ENCODE measurements around the gene NTNG2. TPM values are rescaled to one million over a fixed set of nuclear protein-coding genes. Genes with fewer than 3 reads are reported as not detected.
A peak's percentile ranks its signal among the peaks of the same experiment; 100 is the strongest.

Gene NTNG2, protein sequence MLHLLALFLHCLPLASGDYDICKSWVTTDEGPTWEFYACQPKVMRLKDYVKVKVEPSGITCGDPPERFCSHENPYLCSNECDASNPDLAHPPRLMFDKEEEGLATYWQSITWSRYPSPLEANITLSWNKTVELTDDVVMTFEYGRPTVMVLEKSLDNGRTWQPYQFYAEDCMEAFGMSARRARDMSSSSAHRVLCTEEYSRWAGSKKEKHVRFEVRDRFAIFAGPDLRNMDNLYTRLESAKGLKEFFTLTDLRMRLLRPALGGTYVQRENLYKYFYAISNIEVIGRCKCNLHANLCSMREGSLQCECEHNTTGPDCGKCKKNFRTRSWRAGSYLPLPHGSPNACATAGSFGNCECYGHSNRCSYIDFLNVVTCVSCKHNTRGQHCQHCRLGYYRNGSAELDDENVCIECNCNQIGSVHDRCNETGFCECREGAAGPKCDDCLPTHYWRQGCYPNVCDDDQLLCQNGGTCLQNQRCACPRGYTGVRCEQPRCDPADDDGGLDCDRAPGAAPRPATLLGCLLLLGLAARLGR
- total RNA-seq: 1 to 10 TPM; 3.8 to 4.8 TPM

DNA sequence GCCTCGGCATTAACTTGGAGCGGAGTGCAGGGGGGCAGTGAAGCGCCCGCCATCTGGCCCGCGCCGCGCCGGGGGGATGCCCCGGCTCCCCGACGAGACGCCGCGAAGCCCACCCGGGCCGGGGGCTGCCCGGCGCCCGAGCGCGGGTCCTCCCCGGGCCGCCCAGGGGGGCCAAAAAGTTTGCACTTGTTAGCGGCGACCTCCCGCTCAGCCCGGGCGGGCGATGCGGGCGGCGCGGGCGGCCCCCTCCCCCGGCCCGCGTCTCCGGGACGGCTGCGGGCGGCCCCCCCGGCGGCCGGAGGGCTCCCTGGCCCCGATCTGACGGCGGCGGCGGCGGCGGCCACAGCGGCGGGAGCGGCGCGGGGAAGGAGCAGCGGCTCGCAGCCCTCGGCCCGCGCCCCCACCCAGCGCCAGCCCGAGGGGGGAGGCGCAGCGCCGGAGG, at the start of gene NTNG2:
Gene NTNG2, plus strand, starts transcription at position 316 of the 442 bp plus-strand sequence. CDS start 4,774 bp downstream, outside the sequence.
- peaks cover 15% of the 10 kb centered on the region for H3K4me1 Mint-ChIP-seq (ENCODE audit: low read depth)
- no peaks in the 10 kb centered on the region for H3K9me3 Mint-ChIP-seq (ENCODE audit: insufficient read depth)
- H3K27ac Mint-ChIP-seq: peak within 1 kb of the TSS; percentile 86
- peak within 1 kb of the TSS; percentile 88 for H3K4me3 Mint-ChIP-seq
- POLR2A ChIA-PET: interaction anchor here (0.6 to 0.7 kb wide), 2 partner anchors 83 to 430 kb away, joined by 3 read pairs; no protein-coding TSS in a partner anchor
- no peak for DNase-seq
- CTCF ChIA-PET: interaction anchor here (0.6 kb wide), 1 partner anchor 9 kb away, joined by 7 read pairs; no protein-coding TSS in a partner anchor
- H3K27me3 Mint-ChIP-seq (ENCODE audit: low read depth): peaks cover 64% of the 10 kb centered on the region
- peaks cover 3% of the 10 kb centered on the region for H3K36me3 Mint-ChIP-seq (ENCODE audit: low read depth)
- ATAC-seq: peak; percentile 13

DNA sequence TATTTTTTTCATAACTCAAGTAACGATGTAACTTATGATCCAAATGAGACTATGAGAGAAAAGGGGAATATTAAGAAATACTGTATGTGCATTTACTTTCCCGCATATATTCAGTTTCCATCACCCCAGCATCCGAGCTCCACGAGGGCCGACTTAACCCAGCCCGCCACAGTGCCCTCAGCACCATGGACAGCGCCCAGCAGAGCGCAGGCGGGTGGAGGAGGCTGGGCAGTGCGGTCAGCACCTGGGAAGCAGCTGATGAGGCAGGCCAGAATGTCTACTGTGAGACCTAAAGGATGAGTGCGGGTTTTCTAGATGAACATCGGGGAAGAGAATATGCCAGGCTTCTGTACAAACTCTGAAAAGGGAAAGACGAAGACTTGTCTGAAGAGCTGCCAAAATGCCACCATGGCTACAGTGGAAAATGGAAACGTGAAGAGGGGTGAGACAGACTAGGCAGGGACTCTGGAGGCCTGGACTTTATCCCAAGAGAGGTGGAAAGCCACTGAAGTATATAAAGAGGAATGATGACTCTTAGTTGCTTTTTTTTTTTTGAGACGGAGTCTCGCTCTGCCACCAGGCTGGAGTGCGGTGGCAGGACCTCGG, 47.7 kb upstream of the NTNG2 start:
- ATAC-seq (peak; percentile 82), DNase-seq (peak; percentile 69)
- H3K4me3 Mint-ChIP-seq: no peak overlapping the region
- no peak overlapping the region for H3K27ac Mint-ChIP-seq
- no peaks in the 10 kb centered on the region for H3K36me3 Mint-ChIP-seq (ENCODE audit: low read depth)
- ChIA-PET POLR2A (no interaction called here), CTCF (no interaction called here)
- peaks cover 15% of the 10 kb centered on the region for H3K27me3 Mint-ChIP-seq (ENCODE audit: low read depth)
- no peaks in the 10 kb centered on the region for H3K9me3 Mint-ChIP-seq (ENCODE audit: insufficient read depth)
- H3K4me1 Mint-ChIP-seq (ENCODE audit: low read depth): no peaks in the 10 kb centered on the region

DNA sequence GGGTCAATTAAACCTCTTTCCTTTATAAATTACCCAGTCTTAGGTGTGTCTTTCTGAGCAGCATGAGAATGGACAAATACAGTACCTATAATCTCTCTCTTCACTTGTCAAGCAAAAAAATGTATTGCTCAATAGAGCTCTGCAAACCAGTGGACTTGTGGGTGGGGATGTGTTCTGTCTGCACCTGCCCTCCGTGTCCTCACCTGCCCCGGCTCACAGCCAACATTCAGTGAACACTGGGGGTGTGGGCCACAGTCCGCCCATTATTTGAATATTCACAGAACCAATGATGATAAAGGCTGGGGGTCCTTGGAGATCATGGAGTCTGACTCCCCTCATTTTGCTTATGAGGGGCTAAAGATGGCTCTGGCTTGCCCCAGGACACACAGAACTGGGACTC, 45.3 kb upstream of the NTNG2 start:
- no peak for ATAC-seq
- H3K27ac Mint-ChIP-seq: no peak overlapping the region
- H3K4me1 Mint-ChIP-seq (ENCODE audit: low read depth): no peaks in the 10 kb centered on the region
- H3K36me3 Mint-ChIP-seq (ENCODE audit: low read depth): no peaks in the 10 kb centered on the region
- POLR2A ChIA-PET: no interaction called here
- CTCF ChIA-PET: no interaction called here
- DNase-seq: no peak
- H3K4me3 Mint-ChIP-seq: no peak overlapping the region
- H3K9me3 Mint-ChIP-seq (ENCODE audit: insufficient read depth): no peaks in the 10 kb centered on the region
- peaks cover 17% of the 10 kb centered on the region for H3K27me3 Mint-ChIP-seq (ENCODE audit: low read depth)

DNA sequence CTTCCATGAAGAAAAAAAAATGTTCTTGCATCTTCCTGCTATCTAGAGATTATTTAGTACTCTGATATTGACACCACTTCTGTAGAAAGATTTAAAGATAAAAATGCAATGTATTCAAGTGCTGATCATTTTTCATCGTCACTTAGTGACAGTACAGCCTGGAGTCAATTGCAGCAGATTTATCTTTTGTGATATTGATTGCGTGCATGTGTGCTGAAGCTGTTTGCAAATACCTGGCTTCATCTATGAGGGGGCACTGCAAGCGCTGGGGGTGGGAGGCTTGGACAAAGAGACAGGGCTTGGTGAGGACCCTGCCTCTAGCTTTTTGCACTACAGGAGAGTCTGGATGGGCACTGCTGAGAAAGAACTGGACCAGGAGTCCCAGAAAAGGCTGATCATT, 44.2 kb upstream of the NTNG2 start:
- no peak overlapping the region for H3K27ac Mint-ChIP-seq
- no peak overlapping the region for H3K4me3 Mint-ChIP-seq
- no peak for DNase-seq
- no peaks in the 10 kb centered on the region for H3K9me3 Mint-ChIP-seq (ENCODE audit: insufficient read depth)
- ChIA-PET POLR2A (no interaction called here), CTCF (no interaction called here)
- H3K4me1 Mint-ChIP-seq (ENCODE audit: low read depth): no peaks in the 10 kb centered on the region
- H3K36me3 Mint-ChIP-seq (ENCODE audit: low read depth): no peaks in the 10 kb centered on the region
- H3K27me3 Mint-ChIP-seq (ENCODE audit: low read depth): peaks cover 20% of the 10 kb centered on the region
- ATAC-seq: no peak

DNA sequence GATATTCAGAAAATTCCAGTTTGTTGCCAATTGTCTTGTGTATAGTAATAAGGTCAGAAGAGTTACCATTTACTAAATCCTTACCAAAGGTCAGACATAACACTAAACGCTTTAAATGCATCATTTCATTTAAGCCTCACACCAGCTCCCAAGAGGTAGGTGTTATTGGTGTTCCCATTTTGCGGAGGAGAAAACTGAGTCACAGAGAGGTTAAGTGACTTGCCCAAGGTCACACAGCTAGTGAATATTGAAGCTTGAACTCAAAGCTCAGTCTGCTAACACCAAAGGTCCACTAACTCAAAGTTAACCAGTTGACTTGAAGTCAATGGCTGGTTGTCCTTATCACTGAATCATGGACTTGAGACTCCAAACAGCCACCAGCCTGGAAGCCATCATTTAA, 40.8 kb upstream of the NTNG2 start:
- ChIA-PET CTCF (no interaction called here), POLR2A (no interaction called here)
- H3K27ac Mint-ChIP-seq: no peak overlapping the region
- H3K4me1 Mint-ChIP-seq (ENCODE audit: low read depth): peaks cover 3% of the 10 kb centered on the region
- H3K27me3 Mint-ChIP-seq (ENCODE audit: low read depth): peaks cover 44% of the 10 kb centered on the region
- DNase-seq (no peak), ATAC-seq (no peak)
- no peaks in the 10 kb centered on the region for H3K9me3 Mint-ChIP-seq (ENCODE audit: insufficient read depth)
- no peak overlapping the region for H3K4me3 Mint-ChIP-seq
- no peaks in the 10 kb centered on the region for H3K36me3 Mint-ChIP-seq (ENCODE audit: low read depth)

DNA sequence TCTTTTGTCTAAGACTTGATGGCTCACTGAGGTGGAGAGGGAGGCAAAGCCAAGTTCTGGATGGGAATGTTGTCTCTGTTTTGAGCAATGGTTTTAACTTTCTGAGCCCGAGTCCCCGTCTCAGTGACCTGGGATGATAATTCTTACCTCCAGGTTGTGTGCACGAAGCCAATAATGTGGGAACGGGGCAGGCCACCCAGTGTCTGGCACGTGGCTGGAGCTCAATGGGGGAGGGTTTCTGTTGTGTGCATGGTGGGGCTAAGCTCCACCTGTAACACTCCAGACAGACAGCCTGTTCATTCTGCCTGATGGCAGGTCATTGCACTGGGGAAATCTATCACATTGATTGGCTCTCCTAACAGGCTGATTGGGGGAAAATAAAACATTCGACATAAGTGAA, 37.1 kb upstream of the NTNG2 start:
- no peak for ATAC-seq
- ChIA-PET CTCF (no interaction called here), POLR2A (no interaction called here)
- H3K4me1 Mint-ChIP-seq (ENCODE audit: low read depth): peaks cover 10% of the 10 kb centered on the region
- H3K4me3 Mint-ChIP-seq: no peak overlapping the region
- H3K27me3 Mint-ChIP-seq (ENCODE audit: low read depth): peaks cover 54% of the 10 kb centered on the region
- H3K27ac Mint-ChIP-seq: no peak overlapping the region
- H3K9me3 Mint-ChIP-seq (ENCODE audit: insufficient read depth): no peaks in the 10 kb centered on the region
- H3K36me3 Mint-ChIP-seq (ENCODE audit: low read depth): no peaks in the 10 kb centered on the region
- no peak for DNase-seq

DNA sequence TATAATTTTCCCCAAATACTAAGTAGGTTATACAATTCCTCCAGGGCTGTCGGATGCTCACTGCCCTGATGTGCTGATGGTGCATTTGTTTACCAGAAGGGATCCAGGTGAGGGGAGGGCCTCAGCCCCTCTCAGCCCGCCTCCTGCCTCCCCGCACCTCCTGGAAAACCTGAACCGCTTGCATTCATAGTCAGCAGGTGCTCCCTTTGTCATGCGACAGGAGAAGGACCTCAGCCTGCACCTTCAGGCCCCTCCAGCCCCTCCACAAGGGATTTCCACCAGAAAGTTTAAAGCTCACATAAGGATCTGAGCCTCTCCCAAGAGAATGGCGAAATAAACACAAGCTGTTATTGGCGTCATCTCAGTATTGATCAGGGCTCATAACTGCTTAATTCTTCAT, 36.5 kb upstream of the NTNG2 start:
- no peaks in the 10 kb centered on the region for H3K9me3 Mint-ChIP-seq (ENCODE audit: insufficient read depth)

DNA sequence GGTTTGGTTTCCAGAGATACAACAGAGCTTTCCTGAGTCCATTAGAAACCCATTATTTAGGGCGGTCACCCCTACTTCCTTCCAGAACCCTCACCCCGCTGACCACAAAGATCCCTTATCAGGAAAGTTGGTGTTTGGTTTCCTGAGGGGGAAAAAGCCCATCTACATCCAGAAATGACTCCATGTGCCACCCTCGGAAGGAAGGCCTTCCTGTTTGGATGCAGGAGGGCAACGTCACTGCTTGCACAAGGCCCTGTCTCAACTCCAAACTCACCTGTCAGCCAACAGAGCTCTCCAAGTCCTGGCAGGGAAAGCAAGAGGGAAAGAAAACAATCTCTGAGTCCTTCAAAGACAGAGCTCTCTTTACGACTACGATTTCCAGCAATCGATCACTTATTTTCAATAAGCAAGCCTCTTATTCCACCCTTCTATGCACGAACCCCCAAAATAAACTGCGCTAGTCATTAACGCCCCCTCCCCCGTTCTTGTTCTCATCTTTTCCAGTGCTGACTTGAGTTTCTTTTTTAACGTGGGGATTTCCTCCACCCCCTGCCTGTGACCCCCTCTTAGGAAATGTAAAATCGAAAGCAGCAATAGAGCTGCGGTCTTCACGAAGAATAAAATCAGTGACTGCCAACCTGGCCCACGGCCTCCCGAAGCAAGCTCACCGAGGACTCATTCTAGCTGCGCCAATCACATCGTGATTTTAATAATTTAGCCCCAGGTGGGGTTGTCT, 35.7 kb upstream of the NTNG2 start:
- CTCF ChIA-PET: interaction anchor here (0.9 to 2.1 kb wide), 2 partner anchors 42 to 44 kb away, joined by 3 to 4 read pairs; no protein-coding TSS in a partner anchor
- Mint-ChIP-seq H3K4me3 (peak overlapping the region; percentile 23), H3K9me3 (ENCODE audit: insufficient read depth) (no peaks in the 10 kb centered on the region), H3K36me3 (ENCODE audit: low read depth) (no peaks in the 10 kb centered on the region), H3K27me3 (ENCODE audit: low read depth) (peaks cover 51% of the 10 kb centered on the region), H3K4me1 (ENCODE audit: low read depth) (peaks cover 10% of the 10 kb centered on the region), H3K27ac (no peak overlapping the region)
- POLR2A ChIA-PET: no interaction called here
- ATAC-seq: no peak
- no peak for DNase-seq

More for the DNA sequence above, 36.5 kb upstream of the NTNG2 start:
- ChIA-PET POLR2A (no interaction called here), CTCF (interaction anchor here (0.9 to 2.1 kb wide), 2 partner anchors 43 to 45 kb away, joined by 3 to 4 read pairs; no protein-coding TSS in a partner anchor)
- DNase-seq (no peak), ATAC-seq (no peak)
- H3K27me3 Mint-ChIP-seq (ENCODE audit: low read depth): peaks cover 53% of the 10 kb centered on the region
- H3K4me3 Mint-ChIP-seq: no peak overlapping the region
- no peak overlapping the region for H3K27ac Mint-ChIP-seq
- H3K4me1 Mint-ChIP-seq (ENCODE audit: low read depth): peaks cover 10% of the 10 kb centered on the region
- H3K36me3 Mint-ChIP-seq (ENCODE audit: low read depth): no peaks in the 10 kb centered on the region

DNA sequence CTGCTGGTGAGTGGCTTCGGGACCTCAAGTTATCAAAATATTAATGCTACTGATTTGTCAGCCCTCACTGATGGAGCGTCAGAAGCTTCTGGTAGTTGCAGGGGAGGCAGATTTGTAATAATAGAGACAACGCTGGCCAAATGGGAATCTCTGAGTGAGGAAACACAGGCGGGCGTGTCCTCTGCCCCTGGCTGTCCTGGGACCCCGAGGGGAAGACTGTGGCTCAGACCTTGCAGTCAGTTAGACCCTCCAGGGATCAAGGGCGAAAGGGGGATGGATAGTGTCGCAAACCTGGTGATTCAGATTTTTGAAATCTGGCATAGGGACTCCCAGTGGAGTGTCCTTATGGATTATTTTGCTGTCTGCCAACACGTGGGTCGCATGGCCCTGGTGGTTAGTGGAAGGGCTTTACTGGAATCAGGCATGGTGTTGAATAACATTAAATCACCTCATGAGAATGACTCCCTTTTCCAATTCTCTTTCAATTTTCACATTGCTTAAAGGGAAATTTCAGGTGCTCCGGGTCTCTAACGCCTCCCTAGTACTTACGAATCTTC, 35.1 kb upstream of the NTNG2 start:
- Mint-ChIP-seq H3K9me3 (ENCODE audit: insufficient read depth) (no peaks in the 10 kb centered on the region), H3K27ac (no peak overlapping the region), H3K27me3 (ENCODE audit: low read depth) (peaks cover 48% of the 10 kb centered on the region), H3K4me1 (ENCODE audit: low read depth) (peaks cover 10% of the 10 kb centered on the region), H3K4me3 (peak overlapping the region; percentile 23), H3K36me3 (ENCODE audit: low read depth) (no peaks in the 10 kb centered on the region)
- DNase-seq (no peak), ATAC-seq (no peak)
- CTCF ChIA-PET: interaction anchor here (2.1 kb wide), 1 partner anchor 43 kb away, joined by 4 read pairs; no protein-coding TSS in a partner anchor
- POLR2A ChIA-PET: no interaction called here

DNA sequence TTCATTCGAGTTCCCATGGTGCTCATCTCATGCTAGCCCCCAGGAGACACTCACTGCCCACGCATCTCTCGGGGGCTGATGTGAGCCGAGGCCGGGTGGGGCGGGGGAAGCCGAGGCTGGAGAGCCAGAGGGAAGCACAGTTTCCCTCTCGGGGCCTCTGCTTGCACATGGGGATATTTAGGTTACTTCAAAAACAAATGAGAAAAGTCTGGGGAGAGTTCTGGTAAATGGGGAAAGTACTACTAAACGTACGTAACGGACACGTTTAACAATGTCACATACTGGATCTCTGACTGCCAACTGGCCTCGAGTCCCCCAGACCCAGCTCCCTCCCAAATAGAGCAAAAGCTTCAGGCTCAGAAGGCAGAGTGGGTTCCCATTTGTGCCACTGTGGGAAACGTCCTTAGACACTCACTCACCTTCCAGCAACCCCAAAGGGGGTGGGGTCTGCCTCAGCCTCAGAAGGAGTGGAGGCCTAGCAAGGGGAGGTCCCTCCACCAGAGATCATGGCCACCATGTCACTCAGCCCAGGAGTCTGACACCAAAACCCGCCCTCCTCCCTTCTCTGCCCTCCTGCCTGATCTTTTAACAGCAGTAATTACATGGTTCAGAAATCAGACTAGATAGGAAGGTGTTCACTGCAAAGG, 33.8 kb upstream of the NTNG2 start:
- DNase-seq: no peak
- no peak for ATAC-seq
- H3K27me3 Mint-ChIP-seq (ENCODE audit: low read depth): peaks cover 42% of the 10 kb centered on the region
- no peak overlapping the region for H3K27ac Mint-ChIP-seq
- H3K4me1 Mint-ChIP-seq (ENCODE audit: low read depth): peaks cover 10% of the 10 kb centered on the region
- no peak overlapping the region for H3K4me3 Mint-ChIP-seq
- POLR2A ChIA-PET: no interaction called here
- CTCF ChIA-PET: no interaction called here
- no peaks in the 10 kb centered on the region for H3K36me3 Mint-ChIP-seq (ENCODE audit: low read depth)
- H3K9me3 Mint-ChIP-seq (ENCODE audit: insufficient read depth): no peaks in the 10 kb centered on the region

DNA sequence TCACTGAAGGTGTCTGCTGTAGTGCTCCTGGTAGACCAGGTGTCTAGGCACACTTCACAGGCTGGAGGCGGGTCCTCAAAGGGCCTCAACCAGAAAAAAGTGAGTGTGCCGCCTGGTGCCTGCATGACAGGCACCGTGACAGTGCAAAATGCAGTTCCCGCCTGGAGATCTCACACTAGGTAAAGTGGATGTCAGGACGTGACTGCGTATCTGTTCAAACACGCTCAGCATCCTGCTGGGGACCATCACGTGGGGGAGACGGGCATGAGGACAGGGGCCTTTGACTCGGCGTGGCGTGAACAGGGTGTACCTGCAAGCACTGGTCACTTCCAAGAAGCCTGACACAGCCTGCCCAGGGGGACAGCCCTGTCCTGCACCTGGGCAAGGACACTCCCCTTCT, 32.3 kb upstream of the NTNG2 start:
- ATAC-seq (no peak), DNase-seq (no peak)
- H3K9me3 Mint-ChIP-seq (ENCODE audit: insufficient read depth): no peaks in the 10 kb centered on the region
- peaks cover 33% of the 10 kb centered on the region for H3K27me3 Mint-ChIP-seq (ENCODE audit: low read depth)
- POLR2A ChIA-PET: no interaction called here
- H3K27ac Mint-ChIP-seq: no peak overlapping the region
- H3K4me3 Mint-ChIP-seq: no peak overlapping the region
- H3K36me3 Mint-ChIP-seq (ENCODE audit: low read depth): no peaks in the 10 kb centered on the region
- CTCF ChIA-PET: interaction anchor here (1.2 kb wide), 1 partner anchor 107 kb away, joined by 3 read pairs; no protein-coding TSS in a partner anchor
- peaks cover 10% of the 10 kb centered on the region for H3K4me1 Mint-ChIP-seq (ENCODE audit: low read depth)

Measured in activated CD8-positive, alpha-beta T cell treated with anti-CD3 and anti-CD28 coated beads, Interleukin-2, amount 10 ng/mL, durations not matched to agents 7 days and 5 days (primary cell).